Measurements from ENCODE around the gene TXNDC2.

TXNDC2 gene

DNA sequence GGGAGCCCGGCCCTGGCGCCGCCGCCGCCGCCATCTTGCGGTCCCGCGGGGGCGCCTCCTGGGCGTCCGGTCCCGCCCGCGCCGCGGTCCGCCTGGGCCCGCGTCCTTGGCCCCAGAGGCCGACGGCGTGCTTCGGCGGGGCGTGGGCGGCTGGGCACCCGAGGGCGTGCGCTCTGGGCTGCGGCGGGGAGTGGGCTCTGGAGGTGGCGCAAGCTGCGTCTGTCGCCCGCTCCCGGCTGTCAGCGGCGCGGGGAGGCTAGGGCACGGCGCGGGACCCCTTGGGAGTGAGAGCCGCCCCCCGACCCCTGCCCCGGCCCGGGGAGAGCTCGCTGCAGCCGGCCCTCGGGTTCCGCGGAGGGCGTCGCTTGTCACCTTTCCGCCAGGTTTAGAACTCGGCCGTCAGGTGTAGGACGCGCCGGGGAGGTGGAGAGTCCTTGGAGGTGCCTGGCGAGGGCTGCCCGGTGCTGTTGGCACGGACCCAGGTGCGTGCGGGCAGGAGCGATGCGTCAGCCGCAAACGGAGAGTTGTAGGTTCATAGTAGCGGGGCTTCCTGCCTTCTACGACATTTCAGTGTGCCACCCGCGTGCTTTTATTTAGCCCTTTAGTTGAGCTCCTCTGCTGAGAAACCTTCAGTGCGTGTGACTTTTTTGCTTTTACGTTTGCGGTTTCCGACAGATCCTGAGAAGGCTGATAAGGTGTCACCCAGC, 29.0 kb downstream of the TXNDC2 start:
- DNase-seq: peak; percentile 59 to 81 (median 71)

DNA sequence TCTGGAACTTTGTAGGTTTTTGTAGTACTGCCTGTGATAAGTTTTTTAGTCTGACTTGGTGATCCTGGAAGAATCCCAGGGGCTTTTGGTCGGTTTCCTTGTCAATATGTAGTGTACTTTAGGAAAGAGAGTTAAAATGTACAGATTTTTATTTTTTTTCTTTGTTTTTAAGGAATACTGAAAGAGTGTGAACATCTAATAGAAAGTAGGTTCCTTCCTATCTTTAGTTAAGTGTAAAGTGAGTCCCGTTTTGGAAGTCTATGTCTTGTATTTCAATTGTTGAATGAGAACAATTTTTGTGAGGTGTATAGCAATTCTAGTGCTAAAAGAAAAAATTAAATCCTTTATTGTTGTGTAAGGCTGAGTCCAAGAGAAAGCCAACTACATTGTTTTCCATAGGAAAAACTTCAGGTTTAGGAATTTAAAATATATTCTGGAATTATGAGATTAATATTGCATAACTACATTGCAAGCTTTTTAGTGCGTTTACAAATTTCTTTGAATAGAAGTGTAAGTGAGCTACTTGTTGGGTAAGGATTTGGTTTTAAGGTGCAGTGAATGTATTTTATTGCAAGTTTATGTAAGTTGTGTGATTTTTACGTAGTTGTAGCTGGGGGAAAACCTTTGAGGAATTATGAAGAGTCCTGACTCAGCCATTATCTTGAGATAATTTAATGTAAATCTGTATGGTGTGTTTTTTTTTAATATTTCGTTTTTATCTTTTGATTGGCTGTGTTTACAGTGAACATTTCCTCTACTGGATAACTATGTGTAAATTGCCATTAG, 29.7 kb downstream of the TXNDC2 start:
- DNase-seq: no peak

DNA sequence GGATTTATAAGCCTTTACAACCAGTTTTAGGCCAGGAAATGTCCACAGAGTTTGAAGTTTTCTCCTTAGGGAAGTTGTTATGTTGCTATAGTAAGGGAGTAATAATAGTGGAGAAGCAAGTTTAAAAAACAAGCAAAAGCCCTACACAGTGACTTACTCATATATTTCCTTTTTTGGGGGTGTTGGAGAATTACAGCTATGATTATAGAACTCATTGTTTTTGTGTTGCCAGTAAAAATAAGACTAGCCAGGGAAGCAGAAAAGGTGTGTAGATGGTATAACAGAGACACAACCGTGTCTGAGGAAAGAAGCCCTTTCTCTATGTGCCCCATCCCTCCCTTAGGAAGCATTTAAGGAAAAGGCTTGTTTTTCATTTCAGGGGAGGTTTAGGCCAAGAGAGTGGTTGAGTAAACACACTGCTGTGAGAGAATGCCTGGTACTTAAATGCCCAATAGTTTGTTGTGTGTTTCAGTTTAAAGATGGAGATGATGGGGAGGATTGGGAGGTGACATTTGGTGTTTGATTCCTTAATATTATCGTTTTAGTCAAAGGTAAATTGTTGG, 30.4 kb downstream of the TXNDC2 start:
- DNase-seq: no peak

DNA sequence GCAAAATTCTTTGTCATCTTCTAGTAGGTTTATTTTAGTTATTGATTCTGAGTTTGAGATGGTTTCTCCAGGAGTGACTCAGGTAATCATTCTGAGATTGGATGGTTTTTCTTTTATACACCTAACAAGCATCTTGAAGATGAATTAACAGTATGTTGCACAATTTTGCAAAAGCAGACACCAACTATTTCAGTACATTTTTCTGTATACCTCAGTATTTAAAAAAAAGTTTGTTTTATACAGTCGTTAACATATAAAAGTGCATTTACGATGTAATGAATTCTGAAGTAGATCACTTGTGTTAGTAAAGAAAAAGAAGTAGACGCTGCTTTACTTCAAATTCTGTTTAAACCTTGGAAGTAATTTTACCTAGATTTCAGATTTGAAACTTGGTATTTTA, 31.0 kb downstream of the TXNDC2 start:
- DNase-seq: no peak

DNA sequence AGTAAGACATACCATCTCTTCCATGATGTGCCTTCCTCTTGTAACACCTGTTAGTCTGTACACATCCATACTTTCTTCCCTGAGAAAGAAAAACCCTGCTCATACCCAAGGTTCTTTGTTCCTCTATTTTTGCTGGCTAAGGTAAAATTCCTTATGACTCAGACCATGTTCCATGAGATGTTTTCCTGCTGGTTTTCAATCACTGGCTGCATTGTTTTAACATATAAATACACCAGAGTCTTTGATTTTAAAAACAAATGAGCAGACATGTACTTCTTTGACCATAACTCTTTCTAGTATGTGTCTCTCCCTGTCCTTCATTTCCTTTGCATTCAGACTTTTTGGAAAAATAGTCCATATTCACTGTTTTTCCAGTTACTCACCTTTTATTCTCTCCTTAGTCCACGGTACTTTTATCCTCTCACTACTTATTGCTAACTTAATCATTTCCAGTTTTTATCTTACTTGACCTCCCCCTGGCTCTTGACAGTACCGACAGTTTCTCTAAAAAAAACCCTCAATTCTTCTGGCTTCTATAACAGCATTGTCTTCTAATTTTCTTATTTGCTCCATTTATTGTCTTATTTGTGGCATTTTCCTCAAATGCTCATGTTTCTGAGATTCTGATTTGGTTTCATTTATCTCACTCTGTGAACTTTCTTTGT, 32.4 kb downstream of the TXNDC2 start:
- no peak for DNase-seq

DNA sequence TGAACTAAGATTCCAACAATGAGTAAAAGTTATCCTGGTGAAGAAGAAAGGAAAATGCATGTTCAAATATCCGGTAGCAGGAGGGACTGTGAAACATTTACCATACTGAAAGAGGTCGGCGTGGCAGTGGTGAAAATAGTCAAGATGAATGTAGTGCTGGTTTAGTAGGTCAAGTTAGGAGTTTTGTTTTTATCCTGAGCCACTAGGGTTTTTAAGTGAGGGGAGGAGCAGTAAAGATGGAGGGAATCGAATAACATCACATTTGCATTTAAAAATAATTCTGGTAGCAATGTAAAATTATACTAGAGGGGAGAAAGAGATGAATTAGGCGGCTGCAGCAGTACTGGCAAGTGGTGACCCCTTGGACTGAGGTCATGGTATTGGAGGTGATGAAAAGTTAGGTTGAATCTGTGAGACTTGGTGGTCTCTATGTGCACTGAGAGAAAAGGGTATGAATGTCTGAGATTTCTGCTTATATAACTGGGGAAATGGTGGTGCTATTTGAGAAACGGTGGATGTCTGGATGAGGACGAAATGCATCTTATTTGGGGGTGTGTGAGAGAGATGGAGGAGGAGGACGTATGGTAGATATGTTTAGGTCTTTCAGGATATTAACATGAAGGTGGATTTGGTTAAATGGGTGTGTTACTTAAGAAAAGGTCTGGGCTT, 33.9 kb downstream of the TXNDC2 start:
- DNase-seq: no peak

DNA sequence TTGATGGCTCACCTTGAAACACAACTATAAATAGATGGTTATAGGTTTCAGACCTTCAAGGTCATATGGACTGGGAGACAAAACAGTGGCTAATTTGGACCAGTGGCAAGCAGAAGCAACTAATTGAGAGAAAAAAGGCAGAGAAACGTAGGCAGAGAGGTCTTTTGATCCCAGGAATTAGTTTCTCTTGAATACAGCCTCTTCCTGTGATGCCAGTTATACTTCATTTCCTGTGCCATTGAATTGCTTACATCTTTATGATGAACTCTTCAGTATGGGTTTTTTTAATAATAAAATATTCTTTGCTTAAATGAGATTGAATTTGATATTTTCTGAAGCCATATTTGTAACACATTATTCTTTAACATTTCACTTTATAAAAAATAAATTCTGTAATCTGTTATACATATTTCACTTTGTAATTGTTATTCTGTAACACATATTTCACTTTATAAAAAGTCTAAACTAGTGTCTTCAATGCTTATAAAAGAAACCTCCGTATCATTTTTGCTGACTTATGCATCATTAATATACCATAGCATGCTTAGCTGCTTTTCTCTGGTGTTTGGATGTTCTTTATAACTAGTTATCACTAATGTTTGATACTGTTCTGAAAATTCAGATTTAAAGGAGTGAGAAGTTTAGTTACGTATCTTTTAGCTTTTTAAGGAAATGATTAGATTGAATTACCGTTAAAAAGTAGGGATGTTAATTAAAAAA, 37.0 kb downstream of the TXNDC2 start:
- DNase-seq: no peak

DNA sequence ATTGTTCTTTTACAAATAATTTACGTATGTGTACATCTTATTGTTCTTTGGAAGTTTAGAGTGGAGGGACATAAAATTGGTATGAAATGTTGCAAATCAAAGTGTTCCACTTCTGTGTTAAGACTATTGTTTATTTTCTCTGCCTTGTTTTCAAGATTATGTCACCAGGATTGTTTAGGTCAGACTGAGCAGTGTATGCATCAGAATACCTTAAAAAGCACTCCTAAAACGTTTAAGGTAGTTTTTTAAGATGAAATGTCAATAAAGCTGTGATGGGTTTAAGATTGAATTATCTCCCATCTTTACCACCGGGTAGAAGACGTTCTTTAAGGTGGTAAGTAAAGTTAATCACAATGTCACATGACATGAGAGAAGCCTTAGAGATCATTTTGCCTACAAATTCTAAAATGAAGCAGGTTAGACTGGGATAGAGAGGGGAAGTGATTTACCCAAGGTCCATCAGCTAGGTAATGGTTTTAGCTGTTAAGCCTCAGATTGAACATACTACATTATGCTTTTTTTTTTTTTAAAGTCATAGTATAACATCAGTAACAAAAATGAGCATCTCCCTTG, 38.7 kb downstream of the TXNDC2 start:
- no peak for DNase-seq

DNA sequence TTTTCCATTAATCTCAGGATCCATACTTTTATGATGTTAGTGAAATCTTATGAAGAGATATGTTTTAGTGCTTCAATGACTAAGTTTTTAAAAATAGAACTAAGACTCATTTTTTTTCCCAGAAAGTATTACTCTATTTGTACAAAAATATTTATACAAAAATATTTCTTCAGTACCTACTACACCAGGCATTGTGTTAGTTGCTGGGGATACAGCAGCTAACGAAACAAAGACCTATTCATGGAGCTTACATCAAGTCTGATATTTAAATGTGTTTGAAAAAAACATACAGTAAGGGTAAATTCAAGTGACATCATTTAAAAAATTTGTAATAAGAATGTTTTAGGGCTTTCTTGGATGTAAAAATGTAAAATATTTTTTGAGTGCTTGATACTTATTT, 39.6 kb downstream of the TXNDC2 start:
- DNase-seq: no peak

DNA sequence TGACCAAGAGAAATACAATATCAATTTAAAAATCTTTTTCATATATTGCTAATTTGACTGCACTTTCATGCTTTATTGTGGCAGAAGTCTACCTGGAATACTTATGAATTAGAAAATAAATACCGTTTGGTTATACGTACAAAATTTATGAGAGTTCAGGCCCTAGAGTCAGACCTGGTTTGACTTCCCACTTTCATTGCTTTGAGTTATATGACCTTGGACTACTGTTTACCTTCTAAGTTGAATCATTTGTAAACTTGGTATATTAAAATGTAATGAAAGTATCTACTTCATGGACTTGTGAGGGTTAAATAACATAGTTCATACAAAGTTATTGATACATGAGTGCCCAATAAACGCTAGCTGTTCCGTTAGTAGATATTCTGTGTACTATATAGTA, 40.0 kb downstream of the TXNDC2 start:
- DNase-seq: no peak

DNA sequence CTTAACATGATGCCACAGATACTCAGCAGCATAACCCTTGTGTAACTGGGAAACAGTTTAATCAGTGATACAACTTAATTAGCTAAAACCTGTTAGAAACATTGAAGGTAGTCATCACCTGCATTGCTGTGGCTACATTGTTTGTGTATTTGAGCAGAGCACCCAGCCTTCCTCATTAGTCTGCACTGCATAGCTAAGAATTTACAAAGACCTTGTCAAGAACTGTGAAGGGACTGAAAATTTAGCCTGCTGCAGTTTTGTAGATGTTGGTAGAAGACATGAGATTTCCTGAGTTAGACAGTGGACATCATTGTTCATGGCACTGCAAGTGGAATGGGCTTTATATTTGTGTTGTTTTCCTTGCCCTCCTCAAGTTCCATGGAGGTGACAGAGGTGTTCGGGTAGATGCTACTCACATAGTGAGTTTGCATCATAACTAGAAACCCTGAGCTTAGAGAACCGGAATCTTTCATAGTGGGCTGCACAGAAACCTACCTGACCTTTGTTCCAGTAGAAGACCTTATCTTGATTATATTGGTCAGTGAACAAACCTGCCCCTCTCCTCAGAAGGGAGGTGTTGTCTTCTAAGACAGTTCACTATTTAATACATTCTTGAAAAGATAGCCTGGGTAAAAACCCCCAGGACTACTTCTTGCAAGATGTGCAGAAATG, 40.6 kb downstream of the TXNDC2 start:
- no peak for DNase-seq

DNA sequence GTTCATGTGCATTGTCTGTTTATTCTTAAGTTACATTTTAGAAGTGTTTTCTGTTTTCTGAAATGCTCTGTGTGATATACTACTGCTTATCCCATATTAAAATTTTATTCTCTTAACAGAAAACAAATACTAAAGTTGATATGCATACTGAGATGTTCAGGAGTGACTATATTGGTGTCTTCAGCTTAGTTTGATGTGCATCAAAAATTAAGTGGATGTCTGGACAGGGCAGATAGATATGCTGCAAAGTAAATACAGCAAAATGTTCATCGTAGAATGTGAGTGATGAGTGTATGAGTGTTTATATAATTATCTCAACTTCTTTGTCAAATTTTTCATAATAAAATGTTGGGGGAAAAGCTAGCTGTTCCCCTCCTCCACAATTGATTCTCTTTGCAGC, 41.2 kb downstream of the TXNDC2 start:
- DNase-seq: no peak

DNA sequence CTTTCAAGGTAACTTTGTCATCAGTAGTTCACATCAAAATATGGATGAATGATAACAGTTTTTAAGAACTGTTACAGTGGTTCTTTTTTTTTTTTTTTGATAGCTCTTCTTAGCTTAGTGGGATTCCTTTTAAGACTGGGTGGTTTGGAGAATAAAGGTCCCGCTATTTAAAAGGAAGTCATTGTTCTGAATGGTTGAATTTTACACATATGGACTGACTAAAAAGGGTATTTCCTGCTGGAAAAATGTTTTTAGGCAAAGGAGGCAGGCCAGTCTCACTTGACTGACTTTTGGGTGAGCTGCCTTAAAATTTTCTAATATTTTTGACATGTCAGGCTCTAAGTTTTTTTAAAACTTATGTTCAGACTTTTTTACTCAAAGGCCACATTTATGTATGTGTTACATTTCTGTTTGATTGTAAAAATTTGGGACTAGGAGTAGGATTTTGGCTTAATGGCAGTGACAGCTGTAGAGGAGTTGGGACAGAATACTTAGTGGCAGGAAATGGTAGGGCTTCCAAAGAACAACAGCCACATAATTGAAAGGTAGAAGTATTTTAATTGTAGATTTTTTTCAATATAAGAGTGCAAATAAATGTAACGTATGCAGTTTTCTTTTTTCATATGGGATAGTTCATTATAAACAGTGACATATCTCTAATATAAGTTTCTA, 41.8 kb downstream of the TXNDC2 start:
- DNase-seq: no peak

DNA sequence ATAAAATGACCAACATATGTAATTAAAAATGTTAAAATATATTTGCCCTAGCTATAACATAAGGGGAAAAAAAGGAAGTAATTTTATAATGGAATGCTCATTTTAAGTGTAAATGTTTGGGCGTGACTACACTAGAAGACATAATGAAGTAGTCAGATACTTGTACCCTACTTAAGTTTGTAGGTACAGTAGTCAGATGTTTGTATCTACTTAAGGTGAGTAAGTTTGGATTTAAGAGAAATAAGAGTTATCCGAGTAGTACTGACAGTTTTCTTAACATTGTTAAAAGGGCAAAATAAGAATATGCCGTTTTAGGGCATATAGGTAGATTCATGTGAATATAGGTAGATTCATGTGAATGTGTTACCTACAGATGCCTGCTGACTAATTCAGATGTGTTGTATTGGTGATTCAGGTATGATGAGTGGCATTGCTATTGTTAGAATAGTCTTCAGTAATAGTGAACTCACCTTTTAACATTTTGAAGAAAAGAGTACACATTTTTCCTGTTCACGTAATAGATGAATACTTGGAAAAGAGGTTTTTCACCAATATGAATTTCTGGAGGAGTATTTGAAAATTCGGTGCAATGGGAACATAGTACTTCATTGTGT, 43.0 kb downstream of the TXNDC2 start:
- DNase-seq: no peak

DNA sequence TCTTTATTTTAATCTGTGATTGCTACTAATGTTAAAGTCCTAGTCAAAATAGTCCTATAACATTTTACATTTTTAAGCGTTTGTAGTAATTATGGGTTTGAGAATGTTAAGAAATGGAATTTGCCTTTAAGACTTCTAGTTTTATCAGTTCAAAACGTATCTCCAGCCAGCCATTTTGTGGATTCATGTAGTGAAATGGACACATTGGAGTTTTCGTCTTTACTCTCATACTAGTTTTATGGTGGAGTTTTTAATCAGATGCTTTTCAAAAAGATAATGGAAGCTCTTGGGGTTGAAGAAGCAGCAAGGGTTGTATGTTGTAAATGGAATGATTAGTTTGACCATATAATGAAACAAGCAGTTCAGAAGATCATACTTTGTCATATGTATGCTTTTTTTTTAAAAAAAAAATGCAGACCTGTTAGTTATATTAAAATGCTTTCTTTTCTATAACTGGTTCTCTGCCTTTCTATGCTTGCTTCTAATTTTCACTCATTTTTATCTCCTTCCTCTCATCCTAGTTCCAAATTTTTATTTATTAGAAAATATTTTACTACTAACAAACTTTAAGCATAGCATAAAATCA, 44.6 kb downstream of the TXNDC2 start:
- no peak for DNase-seq

DNA sequence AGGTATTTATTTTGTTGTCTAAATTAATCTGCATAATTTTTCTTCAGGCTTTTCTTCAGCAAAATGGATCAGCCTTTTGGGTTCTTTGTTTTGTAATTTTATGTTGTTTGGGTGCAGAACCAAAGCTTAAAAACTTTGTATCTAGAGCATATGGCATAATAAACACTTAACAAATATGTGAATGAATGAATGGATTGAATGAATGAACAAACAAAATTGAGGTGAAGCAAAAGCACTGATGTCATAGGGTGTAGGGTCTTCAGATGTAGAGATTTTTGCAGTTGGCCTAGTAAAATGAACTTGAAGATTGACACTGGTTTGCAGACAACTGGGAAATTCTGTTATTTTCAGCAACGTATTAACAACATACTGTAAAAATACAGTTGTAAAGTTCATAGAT, 45.4 kb downstream of the TXNDC2 start:
- no peak for DNase-seq

DNA sequence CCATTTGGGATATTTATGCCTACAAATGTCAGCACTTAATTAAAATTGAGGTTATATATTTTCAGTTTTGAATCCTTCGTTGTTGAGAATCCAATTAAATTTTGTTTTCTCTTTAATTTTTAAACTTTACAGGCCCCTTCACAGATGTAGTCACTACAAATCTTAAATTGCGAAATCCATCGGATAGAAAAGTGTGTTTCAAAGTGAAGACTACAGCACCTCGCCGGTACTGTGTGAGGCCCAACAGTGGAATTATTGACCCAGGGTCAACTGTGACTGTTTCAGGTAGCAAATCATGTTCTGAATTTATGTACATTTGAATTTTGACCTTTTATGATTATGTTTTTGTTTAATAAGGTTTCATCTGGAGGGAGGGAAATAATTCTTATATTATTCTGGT, 45.9 kb downstream of the TXNDC2 start:
- DNase-seq: no peak

DNA sequence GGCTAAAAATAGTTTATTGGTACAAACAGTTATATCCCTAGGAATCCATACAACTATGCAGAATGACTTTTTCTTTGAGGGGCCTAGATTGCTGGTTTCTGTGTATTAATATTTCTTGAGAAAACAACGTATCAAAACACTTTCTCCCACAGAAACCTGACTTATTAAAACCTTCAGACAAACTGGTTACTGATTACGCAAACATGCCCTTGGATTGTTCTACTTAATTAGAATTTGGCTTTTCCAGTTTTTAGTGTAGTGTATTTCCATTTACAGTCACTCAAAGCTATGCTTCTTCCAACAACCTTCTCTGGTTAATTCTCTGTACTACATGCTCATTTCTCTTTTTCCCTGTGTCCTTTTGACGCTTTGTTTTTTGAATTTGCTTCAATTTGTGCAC, 48.1 kb downstream of the TXNDC2 start:
- DNase-seq: no peak

DNA sequence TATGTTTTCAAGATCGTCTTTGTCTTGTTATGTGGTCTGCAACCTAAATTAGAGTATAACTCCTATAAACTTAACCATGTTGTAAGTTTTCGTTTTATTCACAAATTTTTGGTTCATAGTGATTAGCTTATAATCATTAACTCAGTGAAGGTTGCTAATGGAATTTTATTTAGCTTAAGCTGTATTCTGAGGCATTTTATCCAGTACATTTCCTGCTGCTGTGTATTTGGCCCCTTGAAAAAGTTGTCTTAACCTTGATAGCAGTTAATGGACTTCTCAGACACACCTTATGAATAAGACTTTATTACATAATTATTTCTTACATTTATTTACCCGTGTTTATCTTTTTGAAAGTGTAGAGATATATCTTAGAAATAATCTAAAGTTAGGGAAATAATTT, 48.5 kb downstream of the TXNDC2 start:
- DNase-seq: no peak
